Inflammatory macrophage treated with lipopolysaccharide for 4 hours (primary cell): ENCODE measurements around the gene ENOX2.

Experiments
- DNase-seq: peaks from one replicate; pipeline ENCODE4 v3.0.0-alpha.2; 2020

Gene ENOX2

DNA sequence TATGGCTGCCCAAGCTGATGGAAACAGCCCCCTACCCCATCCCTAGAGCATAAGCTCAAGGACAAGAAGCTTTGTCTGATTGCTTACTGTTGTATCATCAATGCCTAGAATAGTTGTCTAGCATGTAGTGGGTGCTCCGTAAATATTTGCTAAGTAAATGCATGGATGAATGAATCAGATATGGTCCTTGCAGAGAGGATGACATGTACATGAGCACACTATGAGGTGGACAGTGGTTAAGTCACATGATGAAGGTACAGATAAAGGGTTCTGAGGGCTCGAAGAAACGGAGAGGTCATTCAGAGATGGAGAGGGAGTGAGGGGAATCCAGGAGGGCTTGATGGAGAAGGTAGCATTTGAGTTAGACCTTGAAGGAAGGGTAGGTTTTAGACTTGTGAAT lies 287.1 kb downstream of the ENOX2 start:
- no peak for DNase-seq

- DNase-seq: no peak
Observed at GRCh38 chrX:130607431-130607830, 295.6 kb downstream of the ENOX2 start.

DNA sequence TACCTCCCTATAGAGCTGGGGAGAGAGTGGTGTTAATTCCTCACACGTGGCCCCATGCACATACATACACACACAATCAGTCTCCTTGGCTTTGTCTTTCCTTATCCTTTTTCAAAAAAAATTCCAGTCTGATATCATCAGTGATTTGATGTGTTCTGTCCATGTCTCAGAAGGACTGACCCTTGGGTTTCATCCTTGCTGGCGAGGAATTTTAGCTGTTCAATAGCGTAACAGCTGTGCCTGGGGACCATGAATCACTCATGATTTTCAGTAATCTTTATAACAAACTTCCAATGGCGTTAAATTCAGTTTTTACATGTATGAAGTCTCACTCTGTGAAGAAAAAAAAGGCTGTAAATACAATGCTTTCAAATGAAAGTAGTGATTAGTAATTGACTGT lies 296.6 kb downstream of the ENOX2 start:
- no peak for DNase-seq

- no peak for DNase-seq
Observed at GRCh38 chrX:130604882-130605281, 298.1 kb downstream of the ENOX2 start.

DNA sequence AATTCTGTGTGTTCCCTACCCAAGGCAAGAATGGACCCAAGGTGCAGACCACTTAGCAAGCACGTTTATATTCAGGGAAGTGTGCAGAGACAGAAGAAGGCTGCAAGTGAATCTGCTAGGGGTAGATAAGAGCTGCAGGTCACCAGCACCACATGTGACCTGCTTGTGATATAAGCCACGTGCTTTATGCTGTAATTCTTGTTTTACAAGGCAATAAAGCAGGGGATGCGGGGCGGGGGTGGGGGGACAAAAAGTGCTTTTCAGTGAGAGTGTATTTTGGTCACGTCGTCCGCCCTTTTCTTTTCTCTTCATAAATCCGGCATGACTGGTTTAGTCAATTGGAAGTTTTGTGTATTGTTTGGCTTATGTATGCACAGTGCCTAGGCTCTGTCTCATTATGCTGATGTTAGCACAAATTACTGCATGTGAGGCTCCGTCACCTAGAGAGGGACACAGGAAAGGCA lies 308.5 kb downstream of the ENOX2 start:
- no peak for DNase-seq

- DNase-seq: no peak
Observed at GRCh38 chrX:130593911-130594310, 309.1 kb downstream of the ENOX2 start.

GRCh38 chrX:130592204-130592603 lies 310.8 kb downstream of the ENOX2 start:
- no peak for DNase-seq

- DNase-seq: no peak
Observed at GRCh38 chrX:130578906-130579305, 324.1 kb downstream of the ENOX2 start.

DNA sequence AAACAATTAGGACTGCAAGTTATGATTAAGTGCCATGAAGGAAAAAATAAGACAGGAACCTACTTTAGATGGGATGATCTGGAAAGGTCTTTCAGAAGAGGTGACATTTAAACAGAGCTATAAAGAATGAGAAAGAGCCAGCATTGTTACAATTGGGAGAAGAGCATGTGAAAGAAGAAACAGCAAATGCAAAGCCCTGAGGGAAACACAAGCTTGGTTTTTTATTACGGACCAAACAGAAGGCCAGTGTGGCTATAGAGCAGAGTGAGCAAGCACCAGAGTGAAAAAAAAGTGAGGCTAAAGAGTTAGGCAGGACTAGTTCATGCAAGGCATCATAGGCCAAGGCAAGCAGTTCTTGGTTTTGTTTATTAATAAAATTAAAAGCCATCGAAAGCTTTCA lies 325.6 kb downstream of the ENOX2 start:
- no peak for DNase-seq

DNA sequence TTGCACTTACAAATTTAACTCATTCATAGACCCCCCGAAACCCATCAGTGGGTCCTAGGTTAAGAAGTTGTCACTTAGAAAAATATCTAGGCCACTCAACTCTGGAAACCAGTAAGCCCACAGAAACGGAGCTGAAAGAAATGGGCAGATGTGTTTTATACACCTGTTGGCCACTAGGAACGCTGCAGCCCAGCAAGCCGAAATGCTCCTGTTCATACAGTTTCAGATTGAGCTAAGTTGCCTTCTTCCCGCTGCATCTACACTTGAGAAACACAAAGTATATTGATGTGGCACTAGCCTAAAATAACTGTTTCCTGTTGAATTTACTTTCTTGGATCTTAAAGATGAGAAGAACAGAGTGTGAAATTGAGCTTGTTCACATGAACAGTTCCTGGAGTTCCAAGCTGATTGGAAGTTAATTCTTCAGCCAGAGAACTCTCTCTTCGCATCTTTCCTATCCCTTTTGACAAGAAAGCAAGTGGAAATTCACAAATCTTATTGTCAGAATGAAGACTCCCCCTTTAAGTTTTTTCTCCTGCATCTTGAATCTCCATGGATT lies 327.1 kb downstream of the ENOX2 start:
- DNase-seq: no peak
